ENCODE measurements around the gene CGNL1.

GRCh38 chr15:57411945-57412768 is 35.9 kb downstream of the CGNL1 start:
- no peak for TF ChIP-seq TP53 (CRISPR knock-in tag; IDR thresholded peaks at IDR 0.05)
- TF ChIP-seq FOSB (CRISPR knock-in tag; IDR thresholded peaks at IDR 0.05): no peak
- TF ChIP-seq CHD4 (IDR thresholded peaks at IDR 0.05; ENCODE audit: borderline replicate concordance): no peak
- no peak for TF ChIP-seq CTCF (IDR thresholded peaks at IDR 0.05)
- no peak for TF ChIP-seq E2F6 (IDR thresholded peaks at IDR 0.05; ENCODE audit: borderline replicate concordance, low read depth)
- TF ChIP-seq POLR2A (IDR thresholded peaks at IDR 0.05; ENCODE audit: low read length): no peak
- TF ChIP-seq JUN (IDR thresholded peaks at IDR 0.05): no peak
